SU-DHL-6 (cell line): Measurements from ENCODE around the gene GPS2.

ENCODE experiments used
- H2AFZ ChIP-seq: fragments of 200-600 bp; sonication (generic); 2 replicates; pipeline ENCODE4 v1.6.1; 2014; ENCODE audit warnings: low read depth, mild to moderate bottlenecking, moderate library complexity, mixed read lengths, antibody characterized with exemption, low read length; ENCODE audit not compliant: severe bottlenecking
- H3F3A ChIP-seq: fragments of 200-600 bp; shearing (Covaris generic); 2 replicates; pipeline ENCODE4 v1.6.0; 2016; ENCODE audit warnings: antibody characterized with exemption, mild to moderate bottlenecking; ENCODE audit not compliant: insufficient read depth
- H3K27ac ChIP-seq: fragments of 200-600 bp; sonication (generic); 2 replicates; pipeline ENCODE4 v1.5.1; 2016; ENCODE audit warnings: low read depth, mild to moderate bottlenecking, low read length, moderate library complexity, mixed read lengths
- H3K27me3 ChIP-seq: fragments of 200-600 bp; sonication (generic), shearing (Covaris generic); 2 replicates; pipeline ENCODE4 v1.6.0; 2014; ENCODE audit warnings: mild to moderate bottlenecking, low read length
- H3K36me3 ChIP-seq: fragments of 200-600 bp; sonication (generic); 2 replicates; pipeline ENCODE4 v1.6.1; 2014; ENCODE audit warnings: mild to moderate bottlenecking, low read length, mixed read lengths
- H3K4me2 ChIP-seq: fragments of 300-600, 200-600 bp; shearing (Covaris generic), sonication (generic); 2 replicates; pipeline ENCODE4 v1.6.0; 2014; ENCODE audit warnings: low read length, low read depth, mild to moderate bottlenecking; ENCODE audit not compliant: poor library complexity, severe bottlenecking
- H3K4me3 ChIP-seq: fragments of 200-600 bp; sonication (generic); 2 replicates; pipeline ENCODE4 v1.5.1; 2014; ENCODE audit warnings: antibody characterized with exemption, low read length, mild to moderate bottlenecking, mixed read lengths; ENCODE audit not compliant: insufficient read depth, poor library complexity, severe bottlenecking
- H3K79me2 ChIP-seq: fragments of 200-600 bp; sonication (generic); 2 replicates; pipeline ENCODE4 v1.6.1; 2014; ENCODE audit warnings: mild to moderate bottlenecking, low read length, moderate library complexity; ENCODE audit not compliant: insufficient read depth
- H3K9ac ChIP-seq: fragments of 200-600 bp; sonication (generic); 2 replicates; pipeline ENCODE4 v1.7.0; 2014; ENCODE audit warnings: mild to moderate bottlenecking, low read length
- H3K9me2 ChIP-seq: fragments of 200-600 bp; sonication (generic); replicated peaks from 2 replicates; pipeline ENCODE4 v1.6.1; 2014; ENCODE audit warnings: low read length; ENCODE audit not compliant: insufficient read depth
- H3K9me3 ChIP-seq: fragments of 200-600 bp; sonication (generic); 2 replicates; pipeline ENCODE4 v1.6.1; 2014; ENCODE audit warnings: low read length, mixed read lengths; ENCODE audit not compliant: insufficient read depth
- H4K20me1 ChIP-seq: fragments of 200-600 bp; sonication (generic); 2 replicates; pipeline ENCODE4 v1.6.1; 2014; ENCODE audit warnings: low read depth, mild to moderate bottlenecking, antibody characterized with exemption, low read length, moderate library complexity, mixed read lengths
- EZH2phosphoT487 ChIP-seq: fragments of 200-600 bp; sonication (generic), shearing (Covaris generic); conservative IDR thresholded peaks from 2 replicates; pipeline ENCODE4 v1.6.1; 2018; ENCODE audit warnings: mild to moderate bottlenecking, antibody characterized with exemption, low read length, moderate library complexity, mixed read lengths
- TF ChIP-seq, protein P1 (sequence below): fragments of 200-600 bp; sonication (generic); IDR thresholded peaks from one replicate; pipeline ENCODE4 v1.5.1; 2017; ENCODE audit warnings: antibody characterized with exemption, mild to moderate bottlenecking, low read length, moderate library complexity; ENCODE audit not compliant: insufficient read depth, poor library complexity, severe bottlenecking

Gene GPS2

DNA sequence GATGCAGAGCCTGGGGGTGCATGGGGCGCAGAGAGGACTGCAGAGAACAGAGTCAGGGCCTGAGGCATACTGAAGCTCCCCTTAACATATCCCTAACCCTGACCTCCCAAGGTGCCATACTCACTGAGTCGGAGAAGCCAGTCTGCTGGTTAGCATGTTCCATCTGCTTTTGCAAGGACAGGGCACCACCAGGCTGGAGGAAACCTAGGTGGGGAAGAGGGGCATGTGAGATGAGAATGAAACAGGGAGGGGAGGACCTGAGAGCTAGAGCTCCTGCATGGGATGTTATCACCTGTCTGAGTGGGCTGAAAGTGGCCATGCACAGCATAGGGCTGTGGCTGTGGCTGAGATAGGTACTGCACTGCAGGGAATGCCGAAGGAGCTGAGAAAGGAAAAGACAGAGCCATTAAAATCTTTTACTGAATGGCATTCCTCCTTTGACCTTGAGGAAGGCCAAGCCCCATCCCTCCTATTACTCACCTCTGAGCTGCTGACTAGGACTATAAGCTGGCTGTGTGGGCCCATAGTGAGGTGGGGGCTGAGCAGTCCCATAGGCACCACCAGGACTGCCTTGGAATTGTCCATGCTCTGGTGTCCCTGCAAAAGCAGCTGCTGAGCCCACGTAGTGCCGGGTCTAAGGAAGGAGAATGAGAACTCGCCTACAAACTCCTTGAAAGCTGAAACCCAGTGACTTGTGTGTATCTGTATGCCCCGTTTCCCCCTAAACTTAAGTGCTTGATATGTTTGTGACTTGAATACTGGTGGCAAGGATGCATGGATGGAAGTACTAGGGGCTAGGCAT, 1.9 kb downstream of the GPS2 start:
- Histone ChIP-seq H3F3A (peaks cover 57% of the 10 kb centered on the region), H3K79me2 (peaks cover 35% of the 10 kb centered on the region), H3K9me3 (no peaks in the 10 kb centered on the region), H3K36me3 (peaks cover 23% of the 10 kb centered on the region), H3K4me2 (peak overlapping the region; percentile 81), H3K27ac (peak overlapping the region; percentile 75; the same call in 1 of the 2 replicates), H3K4me3 (no peak overlapping the region), H2AFZ (no peak overlapping the region), H3K9me2 (no peaks in the 10 kb centered on the region), H3K9ac (0 out of 2 replicates have a peak overlapping the region, but pooled peaks have one; percentile 83), H4K20me1 (peaks cover 19% of the 10 kb centered on the region), H3K27me3 (no peaks in the 10 kb centered on the region)
- TF ChIP-seq, protein P1, sequence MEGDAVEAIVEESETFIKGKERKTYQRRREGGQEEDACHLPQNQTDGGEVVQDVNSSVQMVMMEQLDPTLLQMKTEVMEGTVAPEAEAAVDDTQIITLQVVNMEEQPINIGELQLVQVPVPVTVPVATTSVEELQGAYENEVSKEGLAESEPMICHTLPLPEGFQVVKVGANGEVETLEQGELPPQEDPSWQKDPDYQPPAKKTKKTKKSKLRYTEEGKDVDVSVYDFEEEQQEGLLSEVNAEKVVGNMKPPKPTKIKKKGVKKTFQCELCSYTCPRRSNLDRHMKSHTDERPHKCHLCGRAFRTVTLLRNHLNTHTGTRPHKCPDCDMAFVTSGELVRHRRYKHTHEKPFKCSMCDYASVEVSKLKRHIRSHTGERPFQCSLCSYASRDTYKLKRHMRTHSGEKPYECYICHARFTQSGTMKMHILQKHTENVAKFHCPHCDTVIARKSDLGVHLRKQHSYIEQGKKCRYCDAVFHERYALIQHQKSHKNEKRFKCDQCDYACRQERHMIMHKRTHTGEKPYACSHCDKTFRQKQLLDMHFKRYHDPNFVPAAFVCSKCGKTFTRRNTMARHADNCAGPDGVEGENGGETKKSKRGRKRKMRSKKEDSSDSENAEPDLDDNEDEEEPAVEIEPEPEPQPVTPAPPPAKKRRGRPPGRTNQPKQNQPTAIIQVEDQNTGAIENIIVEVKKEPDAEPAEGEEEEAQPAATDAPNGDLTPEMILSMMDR: no peak
- TF ChIP-seq EZH2phosphoT487: no peak

DNA sequence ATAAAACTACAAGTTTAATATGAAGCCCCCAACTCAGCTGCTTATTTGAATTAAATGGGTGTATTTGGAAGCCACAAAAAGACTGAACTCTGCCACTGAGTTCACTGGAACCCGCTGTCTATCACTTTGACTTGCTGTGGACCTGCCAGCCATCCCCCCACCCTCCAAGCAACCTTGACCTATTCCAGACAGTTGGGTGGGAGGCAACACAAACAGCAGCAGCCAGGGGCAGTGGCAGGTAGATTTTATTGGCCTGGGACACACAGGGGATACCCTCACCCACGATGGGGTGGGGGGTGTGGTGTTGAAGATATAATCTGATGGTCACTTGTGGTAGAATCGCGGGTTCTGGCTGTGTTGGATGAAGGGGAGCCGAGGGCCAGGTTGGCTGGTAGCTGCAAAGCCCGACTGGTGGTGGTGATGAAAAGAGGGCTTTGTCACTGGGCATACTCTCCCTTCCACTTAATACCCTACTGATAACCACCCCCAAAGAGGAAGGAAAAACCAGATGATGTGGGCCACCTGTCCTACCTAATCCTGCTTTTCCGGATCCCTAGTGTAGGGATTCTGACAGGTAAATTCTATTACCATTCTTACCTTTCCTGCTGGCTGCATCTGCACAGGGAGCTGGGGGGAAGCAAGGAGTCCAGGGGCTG, 2.6 kb downstream of the GPS2 start:
- Histone ChIP-seq H3K9me3 (no peaks in the 10 kb centered on the region), H3K79me2 (peaks cover 42% of the 10 kb centered on the region), H3K4me3 (no peak overlapping the region), H4K20me1 (peaks cover 19% of the 10 kb centered on the region), H3F3A (peaks cover 59% of the 10 kb centered on the region), H3K9me2 (no peaks in the 10 kb centered on the region), H3K36me3 (peaks cover 24% of the 10 kb centered on the region), H3K4me2 (no peak overlapping the region), H3K9ac (no peak overlapping the region), H2AFZ (no peak overlapping the region), H3K27me3 (no peaks in the 10 kb centered on the region), H3K27ac (no peak overlapping the region)
- no peak for TF ChIP-seq EZH2phosphoT487
- TF ChIP-seq, protein P1: no peak

DNA sequence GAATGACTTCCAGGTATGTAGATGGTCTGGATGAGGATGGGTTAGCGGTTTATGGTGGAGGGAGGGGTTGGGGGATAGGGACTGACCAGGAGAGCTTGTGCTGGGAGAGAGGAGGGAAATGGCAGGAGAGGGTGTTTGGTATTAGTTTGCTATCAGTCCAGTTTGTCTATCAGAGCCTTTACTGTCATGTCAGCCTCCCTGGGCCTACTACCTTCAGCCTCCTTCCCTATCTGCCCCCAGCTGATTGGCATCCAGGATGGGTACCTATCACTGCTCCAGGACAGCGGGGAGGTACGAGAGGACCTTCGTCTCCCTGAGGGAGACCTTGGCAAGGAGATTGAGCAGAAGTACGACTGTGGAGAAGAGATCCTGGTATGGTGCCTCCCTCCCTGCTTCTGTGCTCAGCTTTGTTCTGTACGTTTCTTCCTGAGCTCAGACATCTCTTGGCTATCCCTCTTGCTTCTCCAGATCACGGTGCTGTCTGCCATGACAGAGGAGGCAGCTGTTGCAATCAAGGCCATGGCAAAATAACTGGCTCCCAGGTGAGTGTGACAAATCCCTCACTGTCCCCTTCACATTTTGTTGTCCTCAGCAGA, 4.0 kb downstream of the GPS2 start:
- H3K36me3 ChIP-seq: peaks cover 24% of the 10 kb centered on the region
- no peak overlapping the region for H3K4me3 ChIP-seq
- TF ChIP-seq EZH2phosphoT487: no peak
- TF ChIP-seq, protein P1: no peak
- no peak overlapping the region for H3K27ac ChIP-seq
- H3K9me3 ChIP-seq: no peaks in the 10 kb centered on the region
- no peak overlapping the region for H2AFZ ChIP-seq
- H3K4me2 ChIP-seq: peak overlapping the region; percentile 88
- no peaks in the 10 kb centered on the region for H3K27me3 ChIP-seq
- peaks cover 44% of the 10 kb centered on the region for H3K79me2 ChIP-seq
- peaks cover 67% of the 10 kb centered on the region for H3F3A ChIP-seq
- peaks cover 19% of the 10 kb centered on the region for H4K20me1 ChIP-seq
- no peak overlapping the region for H3K9ac ChIP-seq
- H3K9me2 ChIP-seq: no peaks in the 10 kb centered on the region
